ENCODE results near the gene ARFGEF2.

GRCh38 chr20:49030954-49031619, 109.6 kb downstream of the ARFGEF2 start:
- no peak for TF ChIP-seq CTCF (conservative IDR thresholded peaks at IDR 0.05; ENCODE audit: low read length)
- TF ChIP-seq EZH2phosphoT487 (IDR thresholded peaks at IDR 0.05; ENCODE audit: borderline replicate concordance) = no peak

All from Loucy (cell line).